ENCODE measurements around the gene TMEM256.

DNA sequence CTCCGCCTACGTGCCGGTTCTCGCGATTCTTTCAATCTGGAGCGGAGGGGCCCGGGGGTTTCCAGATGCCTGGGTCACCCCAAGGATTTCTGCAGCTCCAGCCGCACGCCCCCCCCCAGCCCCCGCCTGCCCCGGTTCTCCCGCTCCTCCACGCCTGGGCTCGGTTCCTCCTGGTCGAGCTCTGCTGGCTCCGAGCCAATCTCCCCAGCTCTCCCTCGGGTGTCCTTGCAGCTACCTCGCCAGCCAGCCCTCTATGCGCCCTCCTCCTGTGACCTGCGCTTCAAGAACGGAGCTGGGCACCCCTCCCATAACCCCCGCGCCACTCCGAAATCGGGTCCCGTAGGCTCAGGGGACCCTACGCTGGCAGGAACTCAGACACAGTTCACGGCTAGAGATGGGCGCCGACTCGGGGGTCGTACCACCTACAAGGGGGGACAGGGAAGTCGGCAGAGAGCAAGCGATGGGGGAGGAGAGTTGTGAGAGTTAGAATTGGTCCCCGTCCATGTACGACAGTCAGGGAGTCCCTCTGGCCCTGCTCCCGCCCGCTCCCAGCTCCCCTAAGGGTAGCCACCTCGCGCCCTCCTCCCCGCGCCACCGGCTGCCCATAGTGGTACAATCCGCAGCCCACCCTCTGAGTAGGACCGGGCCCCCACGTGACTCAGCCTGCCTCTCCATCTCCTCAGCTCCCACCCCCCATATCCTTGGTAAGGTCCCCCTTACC, 36.4 kb upstream of the TMEM256 start:
- TF ChIP-seq, protein P1, sequence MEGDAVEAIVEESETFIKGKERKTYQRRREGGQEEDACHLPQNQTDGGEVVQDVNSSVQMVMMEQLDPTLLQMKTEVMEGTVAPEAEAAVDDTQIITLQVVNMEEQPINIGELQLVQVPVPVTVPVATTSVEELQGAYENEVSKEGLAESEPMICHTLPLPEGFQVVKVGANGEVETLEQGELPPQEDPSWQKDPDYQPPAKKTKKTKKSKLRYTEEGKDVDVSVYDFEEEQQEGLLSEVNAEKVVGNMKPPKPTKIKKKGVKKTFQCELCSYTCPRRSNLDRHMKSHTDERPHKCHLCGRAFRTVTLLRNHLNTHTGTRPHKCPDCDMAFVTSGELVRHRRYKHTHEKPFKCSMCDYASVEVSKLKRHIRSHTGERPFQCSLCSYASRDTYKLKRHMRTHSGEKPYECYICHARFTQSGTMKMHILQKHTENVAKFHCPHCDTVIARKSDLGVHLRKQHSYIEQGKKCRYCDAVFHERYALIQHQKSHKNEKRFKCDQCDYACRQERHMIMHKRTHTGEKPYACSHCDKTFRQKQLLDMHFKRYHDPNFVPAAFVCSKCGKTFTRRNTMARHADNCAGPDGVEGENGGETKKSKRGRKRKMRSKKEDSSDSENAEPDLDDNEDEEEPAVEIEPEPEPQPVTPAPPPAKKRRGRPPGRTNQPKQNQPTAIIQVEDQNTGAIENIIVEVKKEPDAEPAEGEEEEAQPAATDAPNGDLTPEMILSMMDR (IDR thresholded peaks at IDR 0.05), result no peak
- no peak for TF ChIP-seq POLR2A (IDR thresholded peaks at IDR 0.05)

Measured in breast epithelium (tissue), 3 donors.